Stimulated activated CD8-positive, alpha-beta memory T cell treated with anti-CD3 and anti-CD28 coated beads, Interleukin-7, amount 100 ng/mL, for 1 hour (primary cell): ENCODE measurements around the gene RAB11FIP4.

Source experiments
- DNase-seq, 2 donors: peaks; one replicate each; pipeline ENCODE4 v3.0.0-alpha.2; 2020; ENCODE audit warnings: low read depth in 2 of 2

Gene RAB11FIP4

DNA sequence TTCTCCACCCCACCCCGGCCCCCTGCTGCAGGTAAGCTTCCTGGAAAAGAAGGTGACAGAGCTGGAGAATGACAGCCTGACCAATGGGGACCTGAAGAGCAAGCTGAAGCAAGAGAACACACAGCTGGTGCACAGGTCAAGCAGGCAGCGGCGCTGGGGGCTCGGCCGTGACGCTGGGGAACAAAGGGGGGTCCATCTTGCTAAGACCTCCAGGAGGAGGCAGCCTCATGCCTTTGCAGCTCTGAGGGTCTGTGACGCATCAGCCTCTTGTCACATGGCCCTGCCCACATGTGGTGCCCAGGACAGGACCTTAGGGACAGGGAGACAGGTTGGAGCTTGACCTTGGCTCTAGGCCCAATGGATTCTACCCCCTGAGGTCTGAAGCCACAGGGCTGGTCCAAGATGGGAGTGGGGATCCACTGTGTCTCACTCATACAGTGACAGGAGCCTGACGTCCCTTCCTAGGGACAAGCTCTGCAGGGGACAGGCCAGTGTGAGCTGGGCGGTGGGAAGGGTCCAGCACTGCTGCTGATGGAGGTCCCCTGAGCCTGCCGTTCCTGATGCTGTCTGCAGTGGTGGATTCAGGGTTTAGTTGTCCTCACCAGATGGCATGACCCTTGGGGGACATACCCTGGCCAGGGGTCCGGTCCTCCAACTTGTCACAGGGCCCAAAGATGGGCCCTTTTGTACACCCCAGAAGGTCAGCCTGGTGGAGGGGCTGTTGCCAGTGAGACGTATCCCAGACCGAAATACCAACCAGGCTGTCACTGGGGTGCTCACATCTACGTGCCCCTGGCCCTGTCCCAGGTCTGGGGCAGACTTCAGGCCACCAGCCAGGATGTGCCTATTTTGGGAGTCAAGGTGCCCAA lies 132.6 kb downstream of the RAB11FIP4 start:
- DNase-seq: no peak

GRCh38 chr17:31524926-31525800 lies 133.7 kb downstream of the RAB11FIP4 start:
- peak; percentile 67 to 85 for DNase-seq

GRCh38 chr17:31525801-31526549 lies 134.5 kb downstream of the RAB11FIP4 start:
- no peak for DNase-seq

- no peak for DNase-seq
These were observed 136.1 kb downstream of the RAB11FIP4 start for GRCh38 chr17:31527606-31528005.

DNA sequence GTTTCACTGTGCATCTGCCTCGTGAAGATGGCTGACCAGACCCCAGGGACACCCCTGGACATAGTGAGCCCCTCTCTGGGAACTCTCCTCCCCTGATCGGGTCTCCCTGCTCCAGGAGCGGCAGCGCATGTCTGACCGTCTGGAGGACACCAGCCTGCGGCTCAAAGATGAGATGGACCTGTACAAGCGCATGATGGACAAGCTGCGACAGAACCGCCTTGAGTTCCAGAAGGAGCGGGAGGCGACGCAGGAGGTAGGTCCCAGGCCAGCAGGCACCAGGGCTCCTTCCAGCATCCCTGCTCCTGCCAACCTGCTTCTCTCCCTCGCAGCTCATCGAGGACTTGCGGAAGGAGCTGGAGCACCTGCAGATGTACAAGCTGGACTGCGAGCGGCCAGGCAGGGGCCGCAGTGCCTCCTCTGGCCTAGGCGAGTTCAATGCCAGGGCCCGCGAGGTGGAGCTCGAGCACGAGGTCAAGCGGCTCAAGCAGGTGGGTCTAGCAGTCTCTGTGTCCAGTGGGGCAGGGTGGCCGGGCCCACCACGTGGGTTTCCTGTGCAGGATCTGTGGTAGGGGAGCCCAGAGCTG lies 136.9 kb downstream of the RAB11FIP4 start:
- DNase-seq: no peak

DNA sequence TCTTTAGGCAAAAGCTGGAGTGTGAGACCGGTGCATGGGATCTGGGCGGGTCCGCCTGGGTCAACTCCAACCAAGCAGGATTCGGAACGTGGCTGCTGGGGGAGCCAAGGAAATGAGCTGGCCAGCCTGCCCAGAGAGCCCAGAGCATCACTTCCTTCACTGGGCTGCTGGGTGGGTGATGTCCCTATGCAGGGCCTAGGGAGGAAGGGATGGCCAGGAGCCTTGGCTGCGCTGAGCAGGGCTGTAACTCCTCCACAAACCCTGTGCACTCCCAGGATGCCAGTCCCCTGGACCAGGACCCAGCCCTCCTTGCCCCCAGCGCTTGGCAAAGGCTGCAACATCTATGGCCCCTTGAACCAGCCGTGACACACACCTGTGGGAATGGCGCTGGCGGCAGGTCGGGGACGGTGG lies 138.4 kb downstream of the RAB11FIP4 start:
- no peak for DNase-seq

DNA sequence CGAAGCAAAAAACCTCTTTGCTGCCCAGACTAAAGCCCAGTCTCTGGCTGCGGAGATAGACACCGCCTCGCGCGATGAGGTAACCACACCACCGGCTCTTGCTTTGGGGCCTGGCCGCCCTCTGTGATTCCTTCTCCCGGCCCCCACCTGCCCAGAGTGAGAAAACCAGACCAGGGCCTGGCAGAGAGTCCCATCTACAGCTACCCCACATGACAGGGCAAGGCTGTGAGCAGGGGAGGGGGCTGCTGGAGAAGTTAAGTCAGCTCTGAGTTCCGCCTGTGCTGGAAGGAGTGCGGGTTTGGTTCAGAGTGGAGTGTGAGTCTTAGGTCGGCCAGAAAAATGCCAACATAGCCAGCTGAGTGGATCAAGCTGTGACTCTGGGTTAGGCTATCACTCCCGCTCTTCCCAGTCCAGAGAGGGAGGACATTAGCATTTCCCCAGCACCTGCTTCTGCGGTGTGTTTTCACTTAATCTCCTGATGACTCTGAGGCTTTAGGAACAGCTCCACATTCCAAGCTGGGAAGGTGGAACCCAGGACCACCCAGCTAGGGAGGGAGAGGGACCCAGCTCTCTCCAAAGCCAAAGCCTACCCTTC lies 139.0 kb downstream of the RAB11FIP4 start:
- no peak for DNase-seq

- DNase-seq: no peak
These were observed 140.0 kb downstream of the RAB11FIP4 start for GRCh38 chr17:31531336-31531980.

DNA sequence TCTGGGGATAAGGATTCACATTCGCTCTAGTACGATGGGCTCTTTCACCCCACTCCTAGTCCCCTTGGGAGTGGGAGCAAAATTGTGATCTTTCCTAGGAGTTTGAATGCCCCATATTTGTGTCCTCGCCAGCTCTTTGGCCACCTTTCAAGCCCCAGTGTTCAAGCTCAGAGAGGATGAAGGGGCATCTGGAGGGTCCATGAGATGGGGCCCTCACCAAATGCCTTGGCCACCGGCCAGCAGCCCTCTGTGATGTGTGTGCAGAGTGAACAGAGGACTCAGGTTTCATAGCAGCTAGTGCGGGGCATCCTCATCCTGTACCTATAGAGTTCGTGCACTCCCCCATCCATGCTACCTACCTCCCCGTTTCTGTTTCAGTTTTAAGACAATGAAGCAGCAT lies 140.6 kb downstream of the RAB11FIP4 start:
- DNase-seq: no peak

DNA sequence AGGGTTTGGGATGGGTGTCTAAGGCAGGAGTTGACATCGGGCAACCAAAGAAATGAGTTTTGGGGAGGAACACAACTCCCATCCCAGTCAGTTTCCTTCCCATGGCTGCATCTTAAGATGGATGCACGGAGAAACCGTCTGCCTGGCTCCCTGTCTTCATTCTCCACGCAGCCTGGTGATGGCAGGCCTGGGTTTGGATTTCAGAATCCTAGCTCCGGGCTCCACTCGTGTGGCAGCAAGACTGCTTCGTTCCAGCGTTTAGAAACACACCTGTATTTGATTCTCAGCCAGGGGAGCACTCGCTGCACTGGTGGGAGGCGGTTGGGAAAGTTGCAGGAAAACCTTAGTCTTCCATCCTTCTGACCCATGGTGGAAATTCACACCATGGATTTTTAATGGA lies 141.1 kb downstream of the RAB11FIP4 start:
- no peak for DNase-seq

DNA sequence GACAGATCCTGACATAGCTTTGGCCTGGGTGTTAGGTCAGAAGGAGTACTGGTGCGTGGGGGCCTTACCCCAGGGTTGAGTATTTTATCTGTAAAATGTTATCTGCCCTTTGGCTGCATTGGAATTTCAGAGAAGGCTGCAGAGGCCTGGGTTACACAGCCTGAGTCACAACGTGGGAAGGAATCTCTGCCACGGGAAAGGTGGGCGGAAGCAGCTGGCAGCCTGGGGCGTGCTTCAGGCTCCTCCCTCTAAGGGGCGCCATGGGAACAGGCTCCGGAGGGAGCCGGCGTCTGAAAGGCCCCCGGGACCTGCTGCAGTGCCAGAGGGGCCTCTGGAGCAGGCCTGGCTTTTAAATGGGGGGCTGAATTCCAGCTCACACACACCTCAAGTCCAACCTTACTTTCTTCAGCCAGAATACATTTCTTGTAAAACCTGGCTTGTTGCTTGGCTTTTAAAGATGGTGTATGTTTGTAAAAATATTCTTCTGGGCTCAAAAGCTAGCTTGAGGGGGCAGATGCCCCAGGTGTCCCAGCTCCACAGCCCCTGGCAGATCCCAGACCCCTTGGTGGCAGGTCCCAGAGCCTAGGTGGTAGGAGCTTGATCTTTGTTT lies 142.2 kb downstream of the RAB11FIP4 start:
- DNase-seq: no peak

DNA sequence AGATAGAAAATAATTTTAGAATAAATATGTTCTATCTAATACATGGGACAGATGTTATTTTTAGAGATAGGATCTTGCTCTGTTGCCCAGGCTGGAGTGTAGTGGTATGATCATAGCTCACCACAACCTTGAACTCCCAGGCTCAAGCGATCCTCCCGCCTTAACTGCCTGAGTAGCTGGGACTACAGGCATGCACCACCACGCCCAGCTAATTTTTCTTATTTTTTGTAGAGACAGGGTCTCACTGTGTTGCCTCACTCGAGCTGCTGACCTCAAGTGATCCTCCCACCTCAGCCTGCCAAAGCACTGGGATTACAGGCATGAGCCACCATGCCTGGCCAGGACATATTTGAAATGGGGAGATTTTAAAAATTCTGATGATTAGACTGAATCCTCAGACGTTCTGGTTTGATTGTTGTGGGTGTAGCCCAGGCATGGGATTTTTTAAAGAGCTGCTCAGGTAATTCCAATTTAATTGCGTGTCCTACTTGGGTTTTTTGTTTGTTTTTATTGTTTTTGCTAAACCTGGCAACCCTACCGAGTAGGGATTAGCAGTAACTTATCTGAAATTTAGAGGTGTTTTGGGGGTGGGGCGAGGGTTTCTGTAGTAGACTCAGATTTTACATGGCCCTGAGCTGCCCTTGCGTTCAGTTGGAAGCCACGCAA lies 142.9 kb downstream of the RAB11FIP4 start:
- no peak for DNase-seq

DNA sequence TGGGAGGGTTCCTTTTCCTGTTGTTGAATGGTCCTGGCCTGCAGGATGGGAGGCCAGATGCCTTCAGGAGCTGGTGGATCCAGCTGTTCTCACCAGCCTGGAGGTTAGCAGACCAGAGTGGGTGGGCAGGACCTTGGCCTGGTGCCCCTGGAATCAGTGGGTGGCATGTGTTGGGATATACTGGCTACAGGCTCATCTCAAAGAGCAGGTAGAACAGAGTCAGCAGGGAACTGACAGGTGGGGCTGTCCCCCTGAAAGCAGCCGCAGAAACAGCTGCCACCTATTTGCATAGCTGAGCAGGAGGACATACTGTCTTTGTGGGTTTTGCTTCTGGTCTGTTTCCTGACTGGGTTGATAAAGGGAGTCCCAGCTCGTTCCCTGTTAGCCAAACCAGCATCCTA lies 144.1 kb downstream of the RAB11FIP4 start:
- no peak for DNase-seq

- no peak for DNase-seq
These were observed 145.0 kb downstream of the RAB11FIP4 start for GRCh38 chr17:31536451-31536850.

DNA sequence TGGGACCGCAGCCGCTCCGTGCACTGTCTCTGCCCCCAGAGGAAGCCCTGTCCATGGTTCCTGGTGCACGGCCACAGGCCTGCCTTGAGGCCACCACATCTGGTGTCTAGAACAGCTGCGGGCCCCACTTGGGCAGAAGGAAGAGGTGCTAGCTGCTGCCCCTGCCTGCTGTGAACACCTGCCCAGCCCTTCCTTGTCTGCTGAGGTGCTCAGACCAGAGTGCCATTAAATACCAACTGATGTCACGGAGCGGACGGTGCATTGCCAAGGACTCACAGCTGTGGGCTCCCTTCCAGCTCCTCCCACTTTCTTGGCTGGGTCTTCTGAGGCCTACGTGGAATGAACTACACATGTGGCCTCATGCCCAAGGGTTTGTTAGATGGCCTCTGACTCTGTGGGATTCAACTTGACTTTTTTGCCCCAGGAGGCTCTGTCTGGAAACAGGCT lies 146.1 kb downstream of the RAB11FIP4 start:
- DNase-seq: no peak

GRCh38 chr17:31538080-31538762 lies 146.7 kb downstream of the RAB11FIP4 start:
- DNase-seq: no peak

GRCh38 chr17:31540602-31541307 lies 149.3 kb downstream of the RAB11FIP4 start:
- no peak for DNase-seq

- no peak for DNase-seq
These were observed 150.1 kb downstream of the RAB11FIP4 start for GRCh38 chr17:31541559-31541958.
